SK-N-SH (cell line): ENCODE measurements around the gene ZCCHC2. TPM values are rescaled to one million over a fixed set of nuclear protein-coding genes. Genes with fewer than 3 reads are reported as not detected.

Experiments
- CTCF ChIA-PET: fragments of 300-600, 350-600 bp; formaldehyde crosslinking; extraction: SDS; loops from one replicate; lab custom pipeline; 2021; lab: Yijun Ruan, JAX
- POLR2A ChIA-PET: fragments of 350-600 bp; sonication (Branson Sonifier 250); formaldehyde crosslinking; extraction: SDS; loops from one replicate; lab custom pipeline; 2020; ENCODE audit warnings: antibody characterized with exemption, inconsistent platforms; lab: Yijun Ruan, JAX
- DNase-seq: peaks from one replicate; pipeline ENCODE4 v3.0.0; 2012
- H2AFZ ChIP-seq: fragments of 200-600 bp; sonication (generic); 2 replicates; pipeline ENCODE4 v1.8.1; 2016; ENCODE audit warnings: antibody characterized with exemption, mild to moderate bottlenecking, low read depth
- H3F3A ChIP-seq: fragments of 200-600 bp; sonication (generic); replicated peaks from 2 replicates; pipeline ENCODE3; 2016; ENCODE audit warnings: antibody characterized with exemption, mild to moderate bottlenecking; ENCODE audit not compliant: insufficient read depth
- H3K27ac ChIP-seq, 2 experiments: fragments of 200-500 bp in 1 of 2; fragments of 200-600 bp in 1 of 2; sonication (Bioruptor generic) in 1 of 2; sonication (generic), shearing (Covaris generic) in 1 of 2; 2 replicates each; pipeline versions ENCODE4 v1.5.1 to v1.6.1; 2014 to 2016; ENCODE audit warnings: low read depth in 2 of 2, inconsistent platforms in 1 of 2, low read length in 1 of 2, mild to moderate bottlenecking in 1 of 2, mixed read lengths in 1 of 2
- H3K27me3 ChIP-seq: fragments of 200-600 bp; sonication (generic), shearing (Covaris generic); 2 replicates; pipeline ENCODE4 v1.6.1; 2016; ENCODE audit warnings: mixed run types; ENCODE audit not compliant: insufficient read depth
- H3K36me3 ChIP-seq, 2 experiments: fragments of 200-500 bp in 1 of 2; fragments of 200-600 bp in 1 of 2; sonication (Bioruptor generic) in 1 of 2; sonication (generic) in 1 of 2; replicated peaks in 1 of 2; 2 replicates each; pipeline versions ENCODE3 to v1.5.1; 2014 to 2016; ENCODE audit warnings: low read length in 1 of 2, mild to moderate bottlenecking in 1 of 2; ENCODE audit not compliant: insufficient read depth in 2 of 2, control insufficient read depth in 1 of 2
- H3K4me1 ChIP-seq, 2 experiments: fragments of 200-500 bp in 1 of 2; fragments of 200-600 bp in 1 of 2; sonication (Bioruptor generic) in 1 of 2; sonication (generic), shearing (Covaris generic) in 1 of 2; 2 replicates each; pipeline versions ENCODE4 v1.5.1 to v1.6.1; 2014 to 2016; ENCODE audit warnings: low read depth in 1 of 2, low read length in 1 of 2, mixed run types in 1 of 2; ENCODE audit not compliant: insufficient read depth in 2 of 2, control insufficient read depth in 1 of 2
- H3K4me2 ChIP-seq: fragments of 200-600 bp; sonication (generic), shearing (Covaris generic); 2 replicates; pipeline ENCODE4 v1.6.1; 2017; ENCODE audit warnings: mixed run types
- H3K4me3 ChIP-seq, 2 experiments: fragments of 200-500 bp in 1 of 2; fragments of 200-600 bp in 1 of 2; sonication (Bioruptor generic) in 1 of 2; sonication (generic), shearing (Covaris generic) in 1 of 2; 2 replicates each; pipeline versions ENCODE4 v1.5.1 to v1.8.1; 2014 to 2016; ENCODE audit warnings: low read depth in 2 of 2, inconsistent platforms in 1 of 2, low read length in 1 of 2, mild to moderate bottlenecking in 1 of 2, mixed read lengths in 1 of 2, moderate library complexity in 1 of 2
- H3K79me2 ChIP-seq: fragments of 200-600 bp; sonication (generic); 2 replicates; pipeline ENCODE4 v1.8.1; 2017; ENCODE audit warnings: mild to moderate bottlenecking; ENCODE audit not compliant: insufficient read depth
- H3K9ac ChIP-seq: fragments of 200-600 bp; sonication (generic); 2 replicates; pipeline ENCODE4 v1.6.1; 2017; ENCODE audit warnings: mixed run types
- H3K9me2 ChIP-seq: fragments of 200-600 bp; sonication (generic); 2 replicates; pipeline ENCODE4 v1.6.1; 2017; ENCODE audit warnings: mixed run types
- H3K9me3 ChIP-seq: fragments of 200-600 bp; sonication (generic); 2 replicates; pipeline ENCODE4 v1.6.1; 2017; ENCODE audit warnings: mixed run types, mild to moderate bottlenecking, moderate library complexity
- H4K20me1 ChIP-seq: fragments of 200-600 bp; sonication (generic); 2 replicates; pipeline ENCODE4 v1.6.1; 2017; ENCODE audit warnings: mild to moderate bottlenecking, mixed run types; ENCODE audit not compliant: insufficient read depth
- CHD2 ChIP-seq: fragments of 150-350 bp; IDR thresholded peaks from 2 replicates; pipeline ENCODE4 v1.6.1; 2018; ENCODE audit warnings: low read length; ENCODE audit not compliant: partially characterized antibody
- ELF1 ChIP-seq: IDR thresholded peaks from 2 replicates; pipeline ENCODE4 v1.4.0; 2012
- EZH2phosphoT487 ChIP-seq: fragments of 200-600 bp; sonication (generic); IDR thresholded peaks from 2 replicates; pipeline ENCODE4 v1.6.1; 2017; ENCODE audit warnings: low read depth, mixed run types, mild to moderate bottlenecking, antibody characterized with exemption, moderate library complexity, borderline replicate concordance
- FOSL2 ChIP-seq: IDR thresholded peaks from 2 replicates; pipeline ENCODE4 v1.4.0; 2012; ENCODE audit warnings: low read depth, mild to moderate bottlenecking, moderate library complexity, borderline replicate concordance
- FOXJ3 ChIP-seq: sonication (generic); formaldehyde crosslinking; IDR thresholded peaks from 2 replicates; pipeline ENCODE4 v1.5.1; 2020; ENCODE audit warnings: mild to moderate bottlenecking, missing genetic modification reagents
- FOXM1 ChIP-seq: IDR thresholded peaks from 2 replicates; pipeline ENCODE4 v1.4.0; 2012; ENCODE audit warnings: low read depth, mild to moderate bottlenecking
- GABPA ChIP-seq: IDR thresholded peaks from 2 replicates; pipeline ENCODE4 v1.4.0; 2012; ENCODE audit warnings: low read depth, mild to moderate bottlenecking
- GATA2 ChIP-seq: sonication (generic); formaldehyde crosslinking; IDR thresholded peaks from 2 replicates; pipeline ENCODE4 v1.5.0; 2020; ENCODE audit warnings: mild to moderate bottlenecking, missing genetic modification reagents
- JUND ChIP-seq: IDR thresholded peaks from 2 replicates; pipeline ENCODE4 v1.4.0; 2012
- MEF2A ChIP-seq: IDR thresholded peaks from 2 replicates; pipeline ENCODE4 v1.4.0; 2012; ENCODE audit warnings: low read depth, borderline replicate concordance
- MXI1 ChIP-seq: IDR thresholded peaks from 2 replicates; pipeline ENCODE4 v1.6.1; 2012; ENCODE audit warnings: mild to moderate bottlenecking, low read depth, low read length, improper control_type of control experiment
- NFIC ChIP-seq: IDR thresholded peaks from 2 replicates; pipeline ENCODE4 v1.4.0; 2012; ENCODE audit warnings: borderline replicate concordance
- NRF1 ChIP-seq: IDR thresholded peaks from 2 replicates; pipeline ENCODE4 v1.6.1; 2012; ENCODE audit warnings: low read depth, mild to moderate bottlenecking, low read length
- POLR2AphosphoS5 ChIP-seq: IDR thresholded peaks from 2 replicates; pipeline ENCODE4 v1.6.1; 2012; ENCODE audit warnings: low read depth, low read length
- RAD21 ChIP-seq: IDR thresholded peaks from 2 replicates; pipeline ENCODE4 v1.6.1; 2012; ENCODE audit warnings: mild to moderate bottlenecking, low read length
- RCOR1 ChIP-seq: fragments of 150-350 bp; IDR thresholded peaks from 2 replicates; pipeline ENCODE4 v1.6.1; 2017; ENCODE audit warnings: antibody characterized with exemption, low read length
- SMC3 ChIP-seq: IDR thresholded peaks from 2 replicates; pipeline ENCODE4 v1.6.1; 2012; ENCODE audit warnings: low read depth, low read length, improper control_type of control experiment
- YY1 ChIP-seq: IDR thresholded peaks from 2 replicates; pipeline ENCODE4 v1.4.0; 2012; ENCODE audit warnings: low read depth, mild to moderate bottlenecking
- WGBS: methylation state at CpG from one replicate; pipeline ENCODE4 v1.1.6; 2017; ENCODE audit warnings: low lambda C conversion rate; 5-methylcytosine and 5-hydroxymethylcytosine counted together
- polyA plus RNA-seq, 3 experiments: library from polyadenylated mRNA; depleted of rRNA; stranded (reverse); fragments of >200 nt; gene quantifications; 2 replicates each; pipeline ENCODE4 v1.2.3, GENCODE V29; 2012
- TF ChIP-seq, protein P1 (sequence below): IDR thresholded peaks from 2 replicates; pipeline ENCODE4 v1.6.1; 2012; ENCODE audit warnings: mild to moderate bottlenecking, low read depth, low read length, moderate library complexity
- TF ChIP-seq, protein P2 (sequence below): IDR thresholded peaks from 2 replicates; pipeline ENCODE4 v1.4.0; 2012; ENCODE audit warnings: low read depth
- TF ChIP-seq, protein P3 (sequence below): fragments of 150-350 bp; IDR thresholded peaks from 2 replicates; pipeline ENCODE4 v1.6.1; 2017; ENCODE audit warnings: antibody characterized with exemption, low read length, low read depth, borderline replicate concordance
- TF ChIP-seq, protein P4 (sequence below): IDR thresholded peaks from 2 replicates; pipeline ENCODE4; 2012
- TF ChIP-seq, protein P5 (sequence below): IDR thresholded peaks from 2 replicates; pipeline ENCODE4 v1.4.0; 2012; ENCODE audit warnings: low read depth, borderline replicate concordance
- TF ChIP-seq, protein P6 (sequence below): fragments of 150-350 bp; IDR thresholded peaks from 2 replicates; pipeline ENCODE4 v1.6.1; 2016; ENCODE audit warnings: mild to moderate bottlenecking, low read depth, low read length

Gene ZCCHC2
- 6.7 and 7.3 TPM in 2 replicates for polyA plus RNA-seq (2012; rRNA removed)
- 4.2 and 5.0 TPM in 2 replicates for polyA plus RNA-seq (2012; cell fraction: cytosol; rRNA removed)
- polyA plus RNA-seq (2012; cell fraction: nucleus; rRNA removed), result 10.4 and 14.4 TPM in 2 replicates

DNA sequence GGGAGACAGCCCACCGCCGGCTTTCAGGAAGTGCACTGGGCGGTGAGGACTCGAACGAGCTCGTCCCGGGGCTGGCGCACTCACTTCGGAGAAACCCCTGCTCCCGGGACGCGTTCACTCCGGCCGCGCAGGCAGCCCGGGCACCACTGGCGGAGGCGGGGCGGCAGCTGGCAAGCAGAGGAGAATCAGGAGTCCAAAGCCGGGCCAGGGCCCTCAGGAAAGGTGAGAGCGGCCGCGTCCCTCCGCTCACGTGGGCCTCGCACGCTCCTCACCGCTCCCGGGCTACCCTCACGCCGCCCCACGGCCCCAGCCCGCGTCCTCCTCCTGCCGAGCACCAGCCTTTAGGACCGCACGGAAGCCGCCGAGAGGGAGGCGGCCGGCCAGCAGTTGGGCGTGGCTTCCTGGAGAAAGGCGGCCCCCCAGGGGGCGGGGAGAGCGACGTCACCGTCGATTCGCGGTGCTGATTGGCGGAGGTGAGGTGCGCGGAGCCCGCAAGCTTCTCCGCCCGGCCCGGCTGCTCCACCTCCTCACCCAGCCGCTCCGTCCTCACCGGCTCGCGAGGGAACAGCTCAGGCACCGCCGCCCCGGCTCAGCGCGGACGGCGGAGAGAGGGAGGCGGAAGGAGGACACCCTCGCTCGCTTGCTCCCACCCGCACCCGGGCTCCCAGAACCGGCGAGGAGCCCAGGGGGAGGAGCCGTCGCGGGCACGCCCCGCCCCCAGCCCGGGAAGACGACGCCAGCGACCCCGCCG lies at the start of gene ZCCHC2:
Gene ZCCHC2, plus strand, starts transcription at position 522 of the 751 bp plus-strand sequence. CDS start 400 bp downstream, outside the sequence.
- H4K20me1 ChIP-seq, result no peaks in the 10 kb centered on the region; the same call in 1 of the 2 replicates
- peak within 1 kb of the TSS; percentile 90 to 96 for H3K4me3 ChIP-seq
- H3K9ac ChIP-seq, result peak within 1 kb of the TSS; percentile 75
- H3K27me3 ChIP-seq, result no peaks in the 10 kb centered on the region
- POLR2A ChIA-PET, result no interaction called here
- CTCF ChIA-PET, result interaction anchor here (1.1 to 1.8 kb wide), 3 partner anchors 50 to 97 kb away, joined by 3 to 11 read pairs (median 7); no protein-coding TSS in a partner anchor
- peaks cover 29% of the 10 kb centered on the region for H3K79me2 ChIP-seq
- H3K36me3 ChIP-seq, result no peaks in the 10 kb centered on the region
- no peaks in the 10 kb centered on the region; the same call in 1 of the 2 replicates for H3K9me3 ChIP-seq
- 4% methylated on average over 30 of the region's 87 CpGs for WGBS
- H3K4me1 ChIP-seq, result peaks cover 10 to 18% of the 10 kb centered on the region in 2 experiments; a peak in 3 of 4 replicates
- H3F3A ChIP-seq, result no peaks in the 10 kb centered on the region
- no peaks in the 10 kb centered on the region for H3K9me2 ChIP-seq
- H3K27ac ChIP-seq, result peak within 1 kb of the TSS; percentile 86 to 93
- peak; percentile 96 for DNase-seq
- peak within 1 kb of the TSS; percentile 93 for H2AFZ ChIP-seq
- peak within 1 kb of the TSS; percentile 85 for H3K4me2 ChIP-seq
- TF ChIP-seq, protein P1, sequence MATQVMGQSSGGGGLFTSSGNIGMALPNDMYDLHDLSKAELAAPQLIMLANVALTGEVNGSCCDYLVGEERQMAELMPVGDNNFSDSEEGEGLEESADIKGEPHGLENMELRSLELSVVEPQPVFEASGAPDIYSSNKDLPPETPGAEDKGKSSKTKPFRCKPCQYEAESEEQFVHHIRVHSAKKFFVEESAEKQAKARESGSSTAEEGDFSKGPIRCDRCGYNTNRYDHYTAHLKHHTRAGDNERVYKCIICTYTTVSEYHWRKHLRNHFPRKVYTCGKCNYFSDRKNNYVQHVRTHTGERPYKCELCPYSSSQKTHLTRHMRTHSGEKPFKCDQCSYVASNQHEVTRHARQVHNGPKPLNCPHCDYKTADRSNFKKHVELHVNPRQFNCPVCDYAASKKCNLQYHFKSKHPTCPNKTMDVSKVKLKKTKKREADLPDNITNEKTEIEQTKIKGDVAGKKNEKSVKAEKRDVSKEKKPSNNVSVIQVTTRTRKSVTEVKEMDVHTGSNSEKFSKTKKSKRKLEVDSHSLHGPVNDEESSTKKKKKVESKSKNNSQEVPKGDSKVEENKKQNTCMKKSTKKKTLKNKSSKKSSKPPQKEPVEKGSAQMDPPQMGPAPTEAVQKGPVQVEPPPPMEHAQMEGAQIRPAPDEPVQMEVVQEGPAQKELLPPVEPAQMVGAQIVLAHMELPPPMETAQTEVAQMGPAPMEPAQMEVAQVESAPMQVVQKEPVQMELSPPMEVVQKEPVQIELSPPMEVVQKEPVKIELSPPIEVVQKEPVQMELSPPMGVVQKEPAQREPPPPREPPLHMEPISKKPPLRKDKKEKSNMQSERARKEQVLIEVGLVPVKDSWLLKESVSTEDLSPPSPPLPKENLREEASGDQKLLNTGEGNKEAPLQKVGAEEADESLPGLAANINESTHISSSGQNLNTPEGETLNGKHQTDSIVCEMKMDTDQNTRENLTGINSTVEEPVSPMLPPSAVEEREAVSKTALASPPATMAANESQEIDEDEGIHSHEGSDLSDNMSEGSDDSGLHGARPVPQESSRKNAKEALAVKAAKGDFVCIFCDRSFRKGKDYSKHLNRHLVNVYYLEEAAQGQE, result peak; percentile 73
- TF ChIP-seq, protein P2, sequence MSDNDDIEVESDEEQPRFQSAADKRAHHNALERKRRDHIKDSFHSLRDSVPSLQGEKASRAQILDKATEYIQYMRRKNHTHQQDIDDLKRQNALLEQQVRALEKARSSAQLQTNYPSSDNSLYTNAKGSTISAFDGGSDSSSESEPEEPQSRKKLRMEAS, result peak; percentile 88
- TF ChIP-seq RCOR1 (no peak), ELF1 (peak; percentile 35; the same call in 1 of the 2 replicates), YY1 (peak; percentile 57; the same call in 1 of the 2 replicates), JUND (no peak), SMC3 (no peak), RAD21 (no peak), NFIC (no peak; the same call in 1 of the 2 replicates), POLR2AphosphoS5 (peak; percentile 76; the same call in 1 of the 2 replicates), EZH2phosphoT487 (no peak), NRF1 (no peak), GABPA (peak; percentile 47), MXI1 (peak; percentile 76; the same call in 1 of the 2 replicates), MEF2A (no peak), FOSL2 (no peak), CHD2 (peak; percentile 44), FOXM1 (no peak), GATA2 (no peak), FOXJ3 (CRISPR knock-in tag) (no peak)
- TF ChIP-seq, protein P3, sequence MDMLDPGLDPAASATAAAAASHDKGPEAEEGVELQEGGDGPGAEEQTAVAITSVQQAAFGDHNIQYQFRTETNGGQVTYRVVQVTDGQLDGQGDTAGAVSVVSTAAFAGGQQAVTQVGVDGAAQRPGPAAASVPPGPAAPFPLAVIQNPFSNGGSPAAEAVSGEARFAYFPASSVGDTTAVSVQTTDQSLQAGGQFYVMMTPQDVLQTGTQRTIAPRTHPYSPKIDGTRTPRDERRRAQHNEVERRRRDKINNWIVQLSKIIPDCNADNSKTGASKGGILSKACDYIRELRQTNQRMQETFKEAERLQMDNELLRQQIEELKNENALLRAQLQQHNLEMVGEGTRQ, result no peak
- TF ChIP-seq, protein P4, sequence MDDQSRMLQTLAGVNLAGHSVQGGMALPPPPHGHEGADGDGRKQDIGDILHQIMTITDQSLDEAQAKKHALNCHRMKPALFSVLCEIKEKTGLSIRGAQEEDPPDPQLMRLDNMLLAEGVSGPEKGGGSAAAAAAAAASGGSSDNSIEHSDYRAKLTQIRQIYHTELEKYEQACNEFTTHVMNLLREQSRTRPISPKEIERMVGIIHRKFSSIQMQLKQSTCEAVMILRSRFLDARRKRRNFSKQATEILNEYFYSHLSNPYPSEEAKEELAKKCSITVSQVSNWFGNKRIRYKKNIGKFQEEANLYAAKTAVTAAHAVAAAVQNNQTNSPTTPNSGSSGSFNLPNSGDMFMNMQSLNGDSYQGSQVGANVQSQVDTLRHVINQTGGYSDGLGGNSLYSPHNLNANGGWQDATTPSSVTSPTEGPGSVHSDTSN, result peak; percentile 29; the same call in 1 of the 2 replicates
- TF ChIP-seq, protein P5, sequence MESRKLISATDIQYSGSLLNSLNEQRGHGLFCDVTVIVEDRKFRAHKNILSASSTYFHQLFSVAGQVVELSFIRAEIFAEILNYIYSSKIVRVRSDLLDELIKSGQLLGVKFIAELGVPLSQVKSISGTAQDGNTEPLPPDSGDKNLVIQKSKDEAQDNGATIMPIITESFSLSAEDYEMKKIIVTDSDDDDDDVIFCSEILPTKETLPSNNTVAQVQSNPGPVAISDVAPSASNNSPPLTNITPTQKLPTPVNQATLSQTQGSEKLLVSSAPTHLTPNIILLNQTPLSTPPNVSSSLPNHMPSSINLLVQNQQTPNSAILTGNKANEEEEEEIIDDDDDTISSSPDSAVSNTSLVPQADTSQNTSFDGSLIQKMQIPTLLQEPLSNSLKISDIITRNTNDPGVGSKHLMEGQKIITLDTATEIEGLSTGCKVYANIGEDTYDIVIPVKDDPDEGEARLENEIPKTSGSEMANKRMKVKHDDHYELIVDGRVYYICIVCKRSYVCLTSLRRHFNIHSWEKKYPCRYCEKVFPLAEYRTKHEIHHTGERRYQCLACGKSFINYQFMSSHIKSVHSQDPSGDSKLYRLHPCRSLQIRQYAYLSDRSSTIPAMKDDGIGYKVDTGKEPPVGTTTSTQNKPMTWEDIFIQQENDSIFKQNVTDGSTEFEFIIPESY, result 0 out of 2 replicates have a peak, but pooled peaks have one; percentile 32
- TF ChIP-seq, protein P6, sequence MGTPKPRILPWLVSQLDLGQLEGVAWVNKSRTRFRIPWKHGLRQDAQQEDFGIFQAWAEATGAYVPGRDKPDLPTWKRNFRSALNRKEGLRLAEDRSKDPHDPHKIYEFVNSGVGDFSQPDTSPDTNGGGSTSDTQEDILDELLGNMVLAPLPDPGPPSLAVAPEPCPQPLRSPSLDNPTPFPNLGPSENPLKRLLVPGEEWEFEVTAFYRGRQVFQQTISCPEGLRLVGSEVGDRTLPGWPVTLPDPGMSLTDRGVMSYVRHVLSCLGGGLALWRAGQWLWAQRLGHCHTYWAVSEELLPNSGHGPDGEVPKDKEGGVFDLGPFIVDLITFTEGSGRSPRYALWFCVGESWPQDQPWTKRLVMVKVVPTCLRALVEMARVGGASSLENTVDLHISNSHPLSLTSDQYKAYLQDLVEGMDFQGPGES, result no peak
